GM12865 (cell line): ENCODE measurements around the gene AFG1L.

Experiments used
- DNase-seq: peaks from one replicate; pipeline ENCODE4 v3.0.0; 2010; ENCODE audit warnings: low read depth
- H3K4me3 ChIP-seq: 2 replicates; pipeline ENCODE4 v1.5.1; 2011; ENCODE audit warnings: mild to moderate bottlenecking, low read depth, low read length, control low read depth
- TF ChIP-seq, protein P1 (sequence below): IDR thresholded peaks from 2 replicates; pipeline ENCODE4 v1.5.1; 2011; ENCODE audit warnings: low read length, control low read depth, low read depth, inconsistent platforms; ENCODE audit not compliant: insufficient read depth; ENCODE audit errors: missing control alignments

The AFG1L gene

DNA sequence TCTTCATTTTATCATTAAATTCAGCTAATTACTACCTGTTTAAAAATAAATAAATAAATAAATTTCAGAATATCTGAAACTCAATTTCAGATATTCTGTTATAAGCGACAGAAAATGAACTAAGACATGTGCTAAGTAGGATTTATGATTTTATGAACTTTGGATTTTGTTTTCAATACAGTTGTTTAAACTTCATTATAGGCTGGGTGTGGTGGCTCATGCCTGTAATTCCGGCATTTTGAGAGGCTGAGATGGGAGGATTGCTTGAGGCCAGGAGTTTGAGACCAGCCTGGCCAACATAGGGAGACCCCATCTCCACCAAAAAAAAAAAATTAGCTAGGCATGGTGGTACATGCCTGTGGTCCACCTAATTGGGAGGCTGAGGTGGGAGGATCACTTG lies 36.0 kb downstream of the AFG1L start:
- no peak overlapping the region for H3K4me3 ChIP-seq
- TF ChIP-seq, protein P1, sequence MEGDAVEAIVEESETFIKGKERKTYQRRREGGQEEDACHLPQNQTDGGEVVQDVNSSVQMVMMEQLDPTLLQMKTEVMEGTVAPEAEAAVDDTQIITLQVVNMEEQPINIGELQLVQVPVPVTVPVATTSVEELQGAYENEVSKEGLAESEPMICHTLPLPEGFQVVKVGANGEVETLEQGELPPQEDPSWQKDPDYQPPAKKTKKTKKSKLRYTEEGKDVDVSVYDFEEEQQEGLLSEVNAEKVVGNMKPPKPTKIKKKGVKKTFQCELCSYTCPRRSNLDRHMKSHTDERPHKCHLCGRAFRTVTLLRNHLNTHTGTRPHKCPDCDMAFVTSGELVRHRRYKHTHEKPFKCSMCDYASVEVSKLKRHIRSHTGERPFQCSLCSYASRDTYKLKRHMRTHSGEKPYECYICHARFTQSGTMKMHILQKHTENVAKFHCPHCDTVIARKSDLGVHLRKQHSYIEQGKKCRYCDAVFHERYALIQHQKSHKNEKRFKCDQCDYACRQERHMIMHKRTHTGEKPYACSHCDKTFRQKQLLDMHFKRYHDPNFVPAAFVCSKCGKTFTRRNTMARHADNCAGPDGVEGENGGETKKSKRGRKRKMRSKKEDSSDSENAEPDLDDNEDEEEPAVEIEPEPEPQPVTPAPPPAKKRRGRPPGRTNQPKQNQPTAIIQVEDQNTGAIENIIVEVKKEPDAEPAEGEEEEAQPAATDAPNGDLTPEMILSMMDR: no peak
- no peak for DNase-seq

DNA sequence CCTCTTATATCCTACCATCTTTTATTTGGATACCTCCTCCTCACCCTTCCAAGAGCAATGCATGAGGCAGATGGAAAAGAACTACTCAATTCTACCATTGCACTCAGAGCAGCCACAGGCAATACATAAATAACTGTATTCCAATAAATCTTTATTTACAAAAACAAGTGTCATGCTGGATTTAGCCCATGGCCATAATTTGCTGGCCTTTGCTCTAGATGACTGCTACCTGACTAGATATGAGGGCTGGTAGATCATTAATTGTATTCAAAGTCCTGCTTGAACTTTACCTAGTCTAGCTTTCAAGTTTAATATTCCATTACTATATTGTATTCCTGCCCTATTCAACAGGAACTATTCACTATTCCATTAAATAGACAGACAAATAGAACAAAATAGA lies 37.1 kb downstream of the AFG1L start:
- no peak overlapping the region for H3K4me3 ChIP-seq
- DNase-seq: no peak
- TF ChIP-seq, protein P1: no peak

DNA sequence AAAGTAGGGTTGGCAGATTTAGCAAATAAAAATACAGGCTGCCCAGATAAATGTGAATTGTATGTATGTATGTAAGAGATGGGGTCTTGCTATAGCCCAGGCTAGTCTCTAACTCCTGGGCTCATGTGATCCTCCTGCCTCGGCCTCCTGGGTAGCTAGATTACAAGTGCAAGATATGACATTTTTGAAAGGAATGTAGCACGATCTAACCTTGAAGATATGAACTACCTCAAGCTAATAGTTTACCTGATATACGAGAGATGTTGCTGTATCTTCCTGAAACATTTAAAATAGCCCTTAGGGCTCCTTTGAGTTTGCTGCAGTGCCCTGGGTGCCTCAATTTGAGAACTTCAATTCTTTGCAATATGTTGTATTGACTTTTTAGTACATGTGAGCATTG lies 42.1 kb downstream of the AFG1L start:
- DNase-seq: no peak
- TF ChIP-seq, protein P1: no peak
- H3K4me3 ChIP-seq: no peak overlapping the region

DNA sequence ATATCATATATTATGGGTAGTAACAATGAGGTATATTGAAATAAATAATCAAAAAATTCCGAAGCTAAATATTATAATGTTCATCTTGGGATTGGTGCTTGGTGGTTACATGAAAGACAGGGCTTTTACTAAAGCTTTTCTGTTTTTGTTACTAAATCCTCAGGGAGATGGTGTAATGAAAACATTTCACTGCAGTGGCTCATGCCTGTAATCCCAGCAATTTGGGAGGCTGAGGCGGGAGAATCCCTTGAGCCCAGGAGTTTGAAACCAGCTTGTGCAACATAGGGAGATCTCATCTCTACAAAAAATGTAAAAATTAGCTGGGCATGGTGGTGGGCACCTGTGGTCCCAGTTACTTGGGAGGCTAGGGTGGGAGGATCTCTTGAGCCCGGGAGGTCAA lies 42.9 kb downstream of the AFG1L start:
- no peak overlapping the region for H3K4me3 ChIP-seq
- DNase-seq: no peak
- TF ChIP-seq, protein P1: no peak

DNA sequence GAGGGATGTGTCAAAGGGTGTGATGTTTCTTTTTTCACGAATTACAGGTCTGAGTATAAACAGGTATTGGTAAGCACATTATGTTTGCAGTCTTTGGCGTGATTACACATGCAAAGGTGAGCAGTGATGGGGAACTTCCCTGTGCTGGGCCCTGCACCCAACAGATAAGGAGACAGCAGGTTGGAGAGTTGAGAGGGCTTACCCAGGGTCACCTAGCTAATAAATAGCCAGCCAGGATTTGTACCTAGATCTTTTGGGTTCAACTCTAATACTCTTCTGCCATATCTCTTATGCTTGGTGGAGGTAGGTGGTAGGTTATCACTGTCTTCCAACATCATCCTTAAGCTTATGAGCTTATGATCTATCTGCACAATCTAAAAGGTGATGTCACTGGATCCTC lies 46.5 kb downstream of the AFG1L start:
- DNase-seq: no peak
- TF ChIP-seq, protein P1: no peak
- no peak overlapping the region for H3K4me3 ChIP-seq

DNA sequence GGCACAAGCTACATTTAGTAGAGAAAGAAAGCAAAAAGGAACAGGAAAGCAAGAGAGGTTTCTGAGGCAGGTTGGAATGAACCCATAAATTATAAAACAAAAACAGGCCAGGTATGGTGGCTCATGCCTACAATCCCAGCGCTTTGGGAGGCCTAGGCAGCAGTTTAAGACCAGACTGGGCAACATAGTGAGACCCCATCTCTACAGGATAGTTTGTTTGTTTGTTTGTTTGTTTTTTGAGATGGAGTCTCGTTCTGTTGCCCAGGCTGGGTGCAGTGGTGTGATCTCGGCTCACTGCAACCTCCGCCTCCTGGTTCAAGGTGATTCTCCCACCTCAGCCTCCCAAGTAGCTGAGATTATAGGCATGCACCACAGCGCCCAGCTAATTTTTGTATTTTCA lies 49.0 kb downstream of the AFG1L start:
- no peak for DNase-seq
- TF ChIP-seq, protein P1: no peak
- H3K4me3 ChIP-seq: no peak overlapping the region

DNA sequence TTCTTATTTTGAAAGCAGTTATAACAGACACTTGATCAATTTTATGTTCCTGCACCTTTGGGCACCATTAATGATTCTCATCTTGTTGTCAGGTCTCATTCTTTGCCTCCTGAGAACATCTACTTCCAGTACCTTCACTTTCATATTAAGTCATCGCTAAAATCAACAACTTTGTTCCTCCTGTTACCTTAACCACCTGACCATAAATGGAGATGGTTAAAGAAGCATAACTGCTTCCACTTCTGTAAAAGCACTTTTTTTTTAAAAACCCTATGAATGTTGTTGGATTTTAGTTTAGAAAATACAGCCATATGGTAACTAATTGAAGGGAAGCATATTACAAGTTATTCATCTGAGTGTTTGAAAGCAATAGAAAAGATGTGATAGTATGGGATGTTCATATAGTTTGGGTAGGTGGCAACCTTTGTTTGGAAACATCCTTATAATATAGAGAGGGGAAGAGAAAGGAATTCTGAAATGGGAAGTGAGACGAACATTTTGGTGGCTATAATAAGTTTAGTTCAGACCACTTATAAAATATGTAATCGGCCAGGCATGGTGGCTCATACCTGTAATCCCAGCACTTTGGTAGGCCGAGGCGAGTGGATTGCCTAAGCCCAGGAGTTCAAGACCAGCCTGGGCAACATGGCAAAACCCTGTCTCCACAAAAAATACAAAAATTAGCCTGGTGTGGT lies 53.9 kb downstream of the AFG1L start:
- peak; percentile 86 for DNase-seq

More for the DNA sequence above, 53.9 kb downstream of the AFG1L start:
- TF ChIP-seq, protein P1: no peak
- H3K4me3 ChIP-seq: no peak overlapping the region
